ENCODE data around the gene CNGA3.

DNA sequence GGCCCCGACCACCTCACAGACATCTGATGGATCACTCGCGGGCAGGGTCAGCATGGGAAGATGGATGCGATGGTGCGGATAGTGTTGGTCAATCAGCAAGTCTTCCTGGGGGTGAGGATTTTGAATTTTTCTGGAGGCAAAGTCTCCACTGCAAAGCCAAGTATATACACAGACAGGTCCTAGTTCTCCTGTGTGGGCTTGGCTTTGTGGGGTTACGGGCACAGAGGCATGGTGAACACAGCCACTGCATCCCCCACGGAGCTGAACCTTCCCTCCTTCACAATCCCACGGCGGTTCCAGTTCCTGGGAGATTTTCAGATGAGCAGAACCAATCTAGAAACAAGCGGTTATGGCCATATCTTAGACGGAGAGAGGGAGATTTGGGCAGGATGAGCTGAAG lies 35.8 kb downstream of the CNGA3 start:
- TF ChIP-seq, protein P1, sequence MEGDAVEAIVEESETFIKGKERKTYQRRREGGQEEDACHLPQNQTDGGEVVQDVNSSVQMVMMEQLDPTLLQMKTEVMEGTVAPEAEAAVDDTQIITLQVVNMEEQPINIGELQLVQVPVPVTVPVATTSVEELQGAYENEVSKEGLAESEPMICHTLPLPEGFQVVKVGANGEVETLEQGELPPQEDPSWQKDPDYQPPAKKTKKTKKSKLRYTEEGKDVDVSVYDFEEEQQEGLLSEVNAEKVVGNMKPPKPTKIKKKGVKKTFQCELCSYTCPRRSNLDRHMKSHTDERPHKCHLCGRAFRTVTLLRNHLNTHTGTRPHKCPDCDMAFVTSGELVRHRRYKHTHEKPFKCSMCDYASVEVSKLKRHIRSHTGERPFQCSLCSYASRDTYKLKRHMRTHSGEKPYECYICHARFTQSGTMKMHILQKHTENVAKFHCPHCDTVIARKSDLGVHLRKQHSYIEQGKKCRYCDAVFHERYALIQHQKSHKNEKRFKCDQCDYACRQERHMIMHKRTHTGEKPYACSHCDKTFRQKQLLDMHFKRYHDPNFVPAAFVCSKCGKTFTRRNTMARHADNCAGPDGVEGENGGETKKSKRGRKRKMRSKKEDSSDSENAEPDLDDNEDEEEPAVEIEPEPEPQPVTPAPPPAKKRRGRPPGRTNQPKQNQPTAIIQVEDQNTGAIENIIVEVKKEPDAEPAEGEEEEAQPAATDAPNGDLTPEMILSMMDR (IDR thresholded peaks at IDR 0.05) = no peak
- TF ChIP-seq POLR2A (IDR thresholded peaks at IDR 0.05) = no peak
